GM23338 (cell line): ENCODE data around the gene ABAT.
A peak's percentile ranks its signal among the peaks of the same experiment; 100 is the strongest.

Source experiments
- CREB1 ChIP-seq: fragments of 250-450 bp; sonication (Bioruptor Pico); IDR thresholded peaks from 2 replicates; pipeline ENCODE4 v1.5.0; 2020; ENCODE audit warnings: low read depth, mild to moderate bottlenecking, moderate library complexity
- EZH2 ChIP-seq: fragments of 200-600 bp; sonication (generic); IDR thresholded peaks from one replicate; pipeline ENCODE4 v1.8.0; 2017; ENCODE audit warnings: antibody characterized with exemption, mild to moderate bottlenecking, low read depth; ENCODE audit not compliant: unreplicated experiment
- EZH2phosphoT487 ChIP-seq: fragments of 200-600 bp; sonication (generic); IDR thresholded peaks from one replicate; pipeline ENCODE4 v1.8.1; 2018; ENCODE audit warnings: antibody characterized with exemption; ENCODE audit not compliant: unreplicated experiment
- JUNB ChIP-seq: IDR thresholded peaks from one replicate; pipeline ENCODE4 v1.6.1; 2016; ENCODE audit warnings: antibody characterized with exemption; ENCODE audit not compliant: unreplicated experiment
- NANOG ChIP-seq: IDR thresholded peaks from 2 replicates; pipeline ENCODE4 v1.6.1; 2016; ENCODE audit warnings: antibody characterized with exemption, borderline replicate concordance
- POLR2AphosphoS5 ChIP-seq: IDR thresholded peaks from 2 replicates; pipeline ENCODE4 v1.6.1; 2016; ENCODE audit warnings: antibody characterized with exemption, low read depth
- REST ChIP-seq: IDR thresholded peaks from one replicate; pipeline ENCODE4 v1.6.1; 2018; ENCODE audit warnings: antibody characterized with exemption; ENCODE audit not compliant: unreplicated experiment
- STAT1 ChIP-seq: IDR thresholded peaks from one replicate; pipeline ENCODE4 v1.6.1; 2016; ENCODE audit warnings: antibody characterized with exemption; ENCODE audit not compliant: unreplicated experiment
- ZNF114 ChIP-seq: fragments of 250-450 bp; sonication (Bioruptor Pico); IDR thresholded peaks from 2 replicates; pipeline ENCODE4 v1.5.0; 2020; ENCODE audit warnings: mild to moderate bottlenecking, moderate library complexity
- ZNF331 ChIP-seq: fragments of 250-450 bp; sonication (Bioruptor Pico); IDR thresholded peaks from 2 replicates; pipeline ENCODE4 v1.5.0; 2020; ENCODE audit warnings: low read depth, mild to moderate bottlenecking, moderate library complexity
- TF ChIP-seq, protein P1 (sequence below): fragments of 250-450 bp; sonication (Bioruptor Pico); IDR thresholded peaks from 2 replicates; pipeline ENCODE4 v1.5.0; 2020; ENCODE audit warnings: mild to moderate bottlenecking, moderate library complexity
- TF ChIP-seq, protein P2 (sequence below), 2 experiments: fragments of 200-600 bp in 1 of 2; sonication (generic) in 1 of 2; conservative IDR thresholded peaks; 2 replicates each; pipeline versions ENCODE4 v1.5.1 to v1.6.1; 2016 to 2017; ENCODE audit warnings: antibody characterized with exemption in 2 of 2, low read depth in 2 of 2, mild to moderate bottlenecking in 2 of 2, moderate library complexity in 1 of 2
- TF ChIP-seq, protein P3 (sequence below): IDR thresholded peaks from 2 replicates; pipeline ENCODE4 v1.6.1; 2016; ENCODE audit warnings: antibody characterized with exemption

- TF ChIP-seq REST: no peak
- TF ChIP-seq, protein P1, sequence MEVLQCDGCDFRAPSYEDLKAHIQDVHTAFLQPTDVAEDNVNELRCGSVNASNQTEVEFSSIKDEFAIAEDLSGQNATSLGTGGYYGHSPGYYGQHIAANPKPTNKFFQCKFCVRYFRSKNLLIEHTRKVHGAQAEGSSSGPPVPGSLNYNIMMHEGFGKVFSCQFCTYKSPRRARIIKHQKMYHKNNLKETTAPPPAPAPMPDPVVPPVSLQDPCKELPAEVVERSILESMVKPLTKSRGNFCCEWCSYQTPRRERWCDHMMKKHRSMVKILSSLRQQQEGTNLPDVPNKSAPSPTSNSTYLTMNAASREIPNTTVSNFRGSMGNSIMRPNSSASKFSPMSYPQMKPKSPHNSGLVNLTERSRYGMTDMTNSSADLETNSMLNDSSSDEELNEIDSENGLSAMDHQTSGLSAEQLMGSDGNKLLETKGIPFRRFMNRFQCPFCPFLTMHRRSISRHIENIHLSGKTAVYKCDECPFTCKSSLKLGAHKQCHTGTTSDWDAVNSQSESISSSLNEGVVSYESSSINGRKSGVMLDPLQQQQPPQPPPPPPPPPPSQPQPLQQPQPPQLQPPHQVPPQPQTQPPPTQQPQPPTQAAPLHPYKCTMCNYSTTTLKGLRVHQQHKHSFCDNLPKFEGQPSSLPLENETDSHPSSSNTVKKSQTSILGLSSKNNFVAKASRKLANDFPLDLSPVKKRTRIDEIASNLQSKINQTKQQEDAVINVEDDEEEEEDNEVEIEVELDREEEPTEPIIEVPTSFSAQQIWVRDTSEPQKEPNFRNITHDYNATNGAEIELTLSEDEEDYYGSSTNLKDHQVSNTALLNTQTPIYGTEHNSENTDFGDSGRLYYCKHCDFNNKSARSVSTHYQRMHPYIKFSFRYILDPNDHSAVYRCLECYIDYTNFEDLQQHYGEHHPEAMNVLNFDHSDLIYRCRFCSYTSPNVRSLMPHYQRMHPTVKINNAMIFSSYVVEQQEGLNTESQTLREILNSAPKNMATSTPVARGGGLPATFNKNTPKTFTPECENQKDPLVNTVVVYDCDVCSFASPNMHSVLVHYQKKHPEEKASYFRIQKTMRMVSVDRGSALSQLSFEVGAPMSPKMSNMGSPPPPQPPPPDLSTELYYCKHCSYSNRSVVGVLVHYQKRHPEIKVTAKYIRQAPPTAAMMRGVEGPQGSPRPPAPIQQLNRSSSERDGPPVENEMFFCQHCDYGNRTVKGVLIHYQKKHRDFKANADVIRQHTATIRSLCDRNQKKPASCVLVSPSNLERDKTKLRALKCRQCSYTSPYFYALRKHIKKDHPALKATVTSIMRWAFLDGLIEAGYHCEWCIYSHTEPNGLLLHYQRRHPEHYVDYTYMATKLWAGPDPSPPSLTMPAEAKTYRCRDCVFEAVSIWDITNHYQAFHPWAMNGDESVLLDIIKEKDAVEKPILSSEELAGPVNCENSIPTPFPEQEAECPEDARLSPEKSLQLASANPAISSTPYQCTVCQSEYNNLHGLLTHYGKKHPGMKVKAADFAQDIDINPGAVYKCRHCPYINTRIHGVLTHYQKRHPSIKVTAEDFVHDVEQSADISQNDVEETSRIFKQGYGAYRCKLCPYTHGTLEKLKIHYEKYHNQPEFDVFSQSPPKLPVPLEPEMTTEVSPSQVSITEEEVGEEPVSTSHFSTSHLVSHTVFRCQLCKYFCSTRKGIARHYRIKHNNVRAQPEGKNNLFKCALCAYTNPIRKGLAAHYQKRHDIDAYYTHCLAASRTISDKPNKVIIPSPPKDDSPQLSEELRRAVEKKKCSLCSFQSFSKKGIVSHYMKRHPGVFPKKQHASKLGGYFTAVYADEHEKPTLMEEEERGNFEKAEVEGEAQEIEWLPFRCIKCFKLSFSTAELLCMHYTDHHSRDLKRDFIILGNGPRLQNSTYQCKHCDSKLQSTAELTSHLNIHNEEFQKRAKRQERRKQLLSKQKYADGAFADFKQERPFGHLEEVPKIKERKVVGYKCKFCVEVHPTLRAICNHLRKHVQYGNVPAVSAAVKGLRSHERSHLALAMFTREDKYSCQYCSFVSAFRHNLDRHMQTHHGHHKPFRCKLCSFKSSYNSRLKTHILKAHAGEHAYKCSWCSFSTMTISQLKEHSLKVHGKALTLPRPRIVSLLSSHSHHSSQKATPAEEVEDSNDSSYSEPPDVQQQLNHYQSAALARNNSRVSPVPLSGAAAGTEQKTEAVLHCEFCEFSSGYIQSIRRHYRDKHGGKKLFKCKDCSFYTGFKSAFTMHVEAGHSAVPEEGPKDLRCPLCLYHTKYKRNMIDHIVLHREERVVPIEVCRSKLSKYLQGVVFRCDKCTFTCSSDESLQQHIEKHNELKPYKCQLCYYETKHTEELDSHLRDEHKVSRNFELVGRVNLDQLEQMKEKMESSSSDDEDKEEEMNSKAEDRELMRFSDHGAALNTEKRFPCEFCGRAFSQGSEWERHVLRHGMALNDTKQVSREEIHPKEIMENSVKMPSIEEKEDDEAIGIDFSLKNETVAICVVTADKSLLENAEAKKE (CRISPR knock-in tag): no peak
- TF ChIP-seq, protein P2, sequence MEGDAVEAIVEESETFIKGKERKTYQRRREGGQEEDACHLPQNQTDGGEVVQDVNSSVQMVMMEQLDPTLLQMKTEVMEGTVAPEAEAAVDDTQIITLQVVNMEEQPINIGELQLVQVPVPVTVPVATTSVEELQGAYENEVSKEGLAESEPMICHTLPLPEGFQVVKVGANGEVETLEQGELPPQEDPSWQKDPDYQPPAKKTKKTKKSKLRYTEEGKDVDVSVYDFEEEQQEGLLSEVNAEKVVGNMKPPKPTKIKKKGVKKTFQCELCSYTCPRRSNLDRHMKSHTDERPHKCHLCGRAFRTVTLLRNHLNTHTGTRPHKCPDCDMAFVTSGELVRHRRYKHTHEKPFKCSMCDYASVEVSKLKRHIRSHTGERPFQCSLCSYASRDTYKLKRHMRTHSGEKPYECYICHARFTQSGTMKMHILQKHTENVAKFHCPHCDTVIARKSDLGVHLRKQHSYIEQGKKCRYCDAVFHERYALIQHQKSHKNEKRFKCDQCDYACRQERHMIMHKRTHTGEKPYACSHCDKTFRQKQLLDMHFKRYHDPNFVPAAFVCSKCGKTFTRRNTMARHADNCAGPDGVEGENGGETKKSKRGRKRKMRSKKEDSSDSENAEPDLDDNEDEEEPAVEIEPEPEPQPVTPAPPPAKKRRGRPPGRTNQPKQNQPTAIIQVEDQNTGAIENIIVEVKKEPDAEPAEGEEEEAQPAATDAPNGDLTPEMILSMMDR (conservative IDR thresholded peaks at IDR 0.05; ENCODE audit: low read depth in 2 of 2): no peak
- TF ChIP-seq CREB1: no peak
- no peak for TF ChIP-seq JUNB
- TF ChIP-seq POLR2AphosphoS5: peak; percentile 74
- TF ChIP-seq EZH2phosphoT487: no peak
- no peak for TF ChIP-seq EZH2
- TF ChIP-seq, protein P3, sequence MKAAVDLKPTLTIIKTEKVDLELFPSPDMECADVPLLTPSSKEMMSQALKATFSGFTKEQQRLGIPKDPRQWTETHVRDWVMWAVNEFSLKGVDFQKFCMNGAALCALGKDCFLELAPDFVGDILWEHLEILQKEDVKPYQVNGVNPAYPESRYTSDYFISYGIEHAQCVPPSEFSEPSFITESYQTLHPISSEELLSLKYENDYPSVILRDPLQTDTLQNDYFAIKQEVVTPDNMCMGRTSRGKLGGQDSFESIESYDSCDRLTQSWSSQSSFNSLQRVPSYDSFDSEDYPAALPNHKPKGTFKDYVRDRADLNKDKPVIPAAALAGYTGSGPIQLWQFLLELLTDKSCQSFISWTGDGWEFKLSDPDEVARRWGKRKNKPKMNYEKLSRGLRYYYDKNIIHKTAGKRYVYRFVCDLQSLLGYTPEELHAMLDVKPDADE: no peak
- TF ChIP-seq NANOG: no peak
- no peak for TF ChIP-seq STAT1
- TF ChIP-seq ZNF114 (CRISPR knock-in tag): no peak
- no peak for TF ChIP-seq ZNF331 (CRISPR knock-in tag)
Measured at GRCh38 chr16:8674413-8675022, at the start of gene ABAT.
